IMR-90 (cell line): ENCODE measurements around the gene ZNF182. TPM values are rescaled to one million over a fixed set of nuclear protein-coding genes. Genes with fewer than 3 reads are reported as not detected.

Source experiments
- ATAC-seq: fragments of 200-7000 bp; cut with Tn5 transposase; 2 replicates; pipeline ENCODE4 v1.9.1; 2020; ENCODE audit warnings: low read depth, mild to moderate bottlenecking, moderate library complexity
- BruUV-seq: library from RNA; stranded (reverse); fragments of 400-500 nt; replicated peaks from 2 replicates; lab custom pipeline; 2021; lab: Mats Ljungman, UMichigan
- CTCF ChIA-PET: fragments of 300-600 bp; formaldehyde crosslinking; extraction: SDS; loops from one replicate; lab custom pipeline; 2021; ENCODE audit warnings: antibody characterized with exemption; lab: Yijun Ruan, JAX
- POLR2A ChIA-PET: fragments of 300-600 bp; sonication (Branson Sonifier 250); formaldehyde crosslinking; loops from one replicate; lab custom pipeline; 2022; ENCODE audit warnings: antibody characterized with exemption; ENCODE audit not compliant: unreplicated experiment; lab: Charles Lee
- DNase-seq: peaks from one replicate; pipeline ENCODE4 v3.0.0; 2013
- H2AFZ ChIP-seq: replicated peaks from 2 replicates; pipeline ENCODE3; 2013; ENCODE audit warnings: low read length, mild to moderate bottlenecking; ENCODE audit not compliant: poor library complexity
- H2AK5ac ChIP-seq: 2 replicates; pipeline ENCODE4 v1.6.1; 2013; ENCODE audit warnings: low read depth, low read length, inconsistent platforms
- H2AK9ac ChIP-seq: replicated peaks from 2 replicates; pipeline ENCODE3; 2013; ENCODE audit warnings: mild to moderate bottlenecking, low read depth, low read length, moderate library complexity; ENCODE audit not compliant: poor library complexity
- H2BK120ac ChIP-seq: 2 replicates; pipeline ENCODE4 v1.6.1; 2013; ENCODE audit warnings: low read depth, low read length, inconsistent platforms
- H2BK15ac ChIP-seq: 3 replicates; pipeline ENCODE4 v1.6.1; 2013; ENCODE audit warnings: low read depth, low read length, inconsistent platforms
- H2BK20ac ChIP-seq: 2 replicates; pipeline ENCODE4 v1.6.1; 2013; ENCODE audit warnings: low read depth, mild to moderate bottlenecking, inconsistent platforms, low read length, moderate library complexity
- H2BK5ac ChIP-seq: 2 replicates; pipeline ENCODE4 v1.6.1; 2013; ENCODE audit warnings: mild to moderate bottlenecking, low read depth, low read length, inconsistent platforms; ENCODE audit not compliant: poor library complexity, severe bottlenecking
- H3K14ac ChIP-seq: replicated peaks from 2 replicates; pipeline ENCODE4 v1.6.1; 2013; ENCODE audit warnings: low read depth, low read length, inconsistent platforms
- H3K18ac ChIP-seq: 2 replicates; pipeline ENCODE4 v1.6.1; 2013; ENCODE audit warnings: low read depth, low read length, control low read depth
- H3K23ac ChIP-seq: 2 replicates; pipeline ENCODE4 v1.6.1; 2013; ENCODE audit warnings: low read depth, low read length, inconsistent platforms
- H3K27ac ChIP-seq: 2 replicates; pipeline ENCODE4 v1.5.1; 2013; ENCODE audit warnings: mild to moderate bottlenecking, control low read depth, low read length; ENCODE audit not compliant: insufficient read depth
- H3K27me3 ChIP-seq: 2 replicates; pipeline ENCODE4 v1.6.1; 2013; ENCODE audit warnings: low read length; ENCODE audit not compliant: control insufficient read depth, insufficient read depth
- H3K36me3 ChIP-seq: 2 replicates; pipeline ENCODE4 v1.6.1; 2013; ENCODE audit warnings: low read length, mixed read lengths; ENCODE audit not compliant: control insufficient read depth, insufficient read depth
- H3K4ac ChIP-seq: 2 replicates; pipeline ENCODE4 v1.6.1; 2013; ENCODE audit warnings: low read depth, low read length, inconsistent platforms
- H3K4me1 ChIP-seq: 2 replicates; pipeline ENCODE4 v1.6.1; 2013; ENCODE audit warnings: low read length, mixed read lengths; ENCODE audit not compliant: control insufficient read depth, insufficient read depth
- H3K4me2 ChIP-seq: 2 replicates; pipeline ENCODE4 v1.6.1; 2013; ENCODE audit warnings: low read depth, mild to moderate bottlenecking, control low read depth, low read length, moderate library complexity
- H3K4me3 ChIP-seq: 2 replicates; pipeline ENCODE4 v1.5.1; 2013; ENCODE audit warnings: low read depth, mild to moderate bottlenecking, control low read depth, low read length, moderate library complexity; ENCODE audit not compliant: insufficient read depth
- H3K56ac ChIP-seq: 2 replicates; pipeline ENCODE4 v1.6.1; 2013; ENCODE audit warnings: low read length, inconsistent platforms; ENCODE audit not compliant: insufficient read depth; ENCODE audit errors: extremely low read depth
- H3K79me1 ChIP-seq, 2 experiments: 2 replicates each; pipeline ENCODE4 v1.6.1; 2013; ENCODE audit warnings: low read length in 2 of 2, inconsistent platforms in 1 of 2, low read depth in 1 of 2
- H3K9ac ChIP-seq: 2 replicates; pipeline ENCODE4 v1.6.1; 2013; ENCODE audit warnings: low read depth, low read length, control low read depth
- H3K9me1 ChIP-seq: 2 replicates; pipeline ENCODE4 v1.6.1; 2013; ENCODE audit warnings: low read length, inconsistent platforms; ENCODE audit not compliant: insufficient read depth
- H3K9me3 ChIP-seq: 2 replicates; pipeline ENCODE4 v1.6.1; 2013; ENCODE audit warnings: low read length; ENCODE audit not compliant: control insufficient read depth, insufficient read depth
- H4K20me1 ChIP-seq: 2 replicates; pipeline ENCODE4 v1.6.1; 2013; ENCODE audit warnings: low read length, inconsistent platforms; ENCODE audit not compliant: insufficient read depth
- H4K5ac ChIP-seq: 2 replicates; pipeline ENCODE4 v1.6.1; 2013; ENCODE audit warnings: mild to moderate bottlenecking, low read depth, low read length, control low read depth
- H4K8ac ChIP-seq, 2 experiments: 2 replicates each; pipeline ENCODE4 v1.6.1; 2013; ENCODE audit warnings: low read depth in 2 of 2, low read length in 2 of 2, control low read depth in 1 of 2, inconsistent platforms in 1 of 2
- H4K91ac ChIP-seq: 2 replicates; pipeline ENCODE4 v1.6.1; 2013; ENCODE audit warnings: low read depth, low read length, inconsistent platforms; ENCODE audit not compliant: insufficient read depth
- BHLHE40 ChIP-seq: fragments of 150-350 bp; IDR thresholded peaks from 2 replicates; pipeline ENCODE4 v1.6.1; 2016; ENCODE audit warnings: mild to moderate bottlenecking, low read depth, low read length
- CEBPB ChIP-seq: IDR thresholded peaks from 2 replicates; pipeline ENCODE4 v1.6.1; 2012; ENCODE audit warnings: low read depth, low read length, improper control_type of control experiment
- POLR2A ChIP-seq: IDR thresholded peaks from 2 replicates; pipeline ENCODE4 v1.6.1; 2012; ENCODE audit warnings: mild to moderate bottlenecking, low read depth, low read length
- RAD21 ChIP-seq: IDR thresholded peaks from 2 replicates; pipeline ENCODE4 v1.6.1; 2012; ENCODE audit warnings: low read length, improper control_type of control experiment
- WGBS, 2 experiments: methylation state at CpG; one replicate each; pipeline versions ENCODE4 v1.1.5 to v1.1.7; 2013; ENCODE audit warnings: missing lambda C conversion rate in 2 of 2; ENCODE audit not compliant: insufficient read length in 1 of 2; ENCODE audit errors: extremely low coverage in 2 of 2; 5-methylcytosine and 5-hydroxymethylcytosine counted together
- dilution Hi-C: fragments of 300-500 bp; cut with HindIII; formaldehyde crosslinking; loops from one replicate; pipeline ENCODE4 v1.14.3; 2018; ENCODE audit warnings: low sequenced_read_pairs; ENCODE audit not compliant: unreplicated experiment
- in situ Hi-C: fragments of 300-500 bp; cut with MboI; formaldehyde crosslinking; loops from 3 replicates; pipeline ENCODE4 v1.14.3; 2019; ENCODE audit warnings: low sequenced_read_pairs, inconsistent platforms, mixed read lengths
- intact Hi-C: fragments of 100-400 bp; cut with micrococcal nuclease; formaldehyde crosslinking; loops from 2 replicates; pipeline ENCODE4 v1.10.0; 2022
- polyA plus RNA-seq, 3 experiments: library from polyadenylated mRNA; depleted of rRNA; stranded (reverse); fragments of >200 nt; gene quantifications; 2 replicates each; pipeline ENCODE4 v1.2.3, GENCODE V29; 2012; ENCODE audit warnings: low replicate concordance in 1 of 3
- total RNA-seq: library from RNA; depleted of rRNA; stranded (reverse); fragments of >200 nt; gene quantifications from 2 replicates; pipeline ENCODE4 v1.2.3, GENCODE V29; 2012
- TF ChIP-seq, protein P1 (sequence below): fragments of 150-350 bp; IDR thresholded peaks from 2 replicates; pipeline ENCODE4 v1.6.1; 2017; ENCODE audit warnings: mild to moderate bottlenecking, antibody characterized with exemption, low read length, low read depth
- TF ChIP-seq, protein P2 (sequence below): fragments of 150-350 bp; IDR thresholded peaks from 2 replicates; pipeline ENCODE4 v1.6.1; 2016; ENCODE audit warnings: low read depth, mild to moderate bottlenecking, low read length, moderate library complexity, borderline replicate concordance

Gene ZNF182
- total and polyA plus RNA-seq, 2 of the 4 experiments (the other 2 are of a cell fraction): 1.7 to 3.0 TPM

- no peak overlapping the region for H3K9ac ChIP-seq
- H3K18ac ChIP-seq: no peak overlapping the region
- H3K27ac ChIP-seq: no peak overlapping the region; the same call in 1 of the 2 replicates
- H3K27me3 ChIP-seq: no peaks in the 10 kb centered on the region
- H4K8ac ChIP-seq: no peak overlapping the region
- H3K36me3 ChIP-seq: peaks cover 9% of the 10 kb centered on the region
- H3K9me1 ChIP-seq: no peaks in the 10 kb centered on the region
- 80% methylated on average over 2 of the region's 5 CpGs; no CpG with 5 or more reads in 1 of the 2 experiments for WGBS, 2 experiments
- H3K14ac ChIP-seq: no peak overlapping the region
- peaks cover 13% of the 10 kb centered on the region for H3K9me3 ChIP-seq
- H2AK5ac ChIP-seq: no peak overlapping the region
- BruUV-seq: no TSS peak
- peaks cover 4 to 5% of the 10 kb centered on the region in 2 experiments; a peak in 1 of 4 replicates for H3K79me1 ChIP-seq
- DNase-seq (peak; percentile 53), ATAC-seq (no peak)
- no peak overlapping the region for H2BK120ac ChIP-seq
- in situ Hi-C loops: no loop called here
- H2BK20ac ChIP-seq: no peak overlapping the region
- H2AFZ ChIP-seq: no peak overlapping the region
- no peak overlapping the region for H2AK9ac ChIP-seq
- H4K91ac ChIP-seq: 0 out of 2 replicates have a peak overlapping the region, but pooled peaks have one; percentile 28
- H2BK5ac ChIP-seq: peak overlapping the region; percentile 40
- dilution Hi-C loops: no loop called here
- no peak for TF ChIP-seq BHLHE40
- no peak for TF ChIP-seq RAD21
- TF ChIP-seq, protein P1, sequence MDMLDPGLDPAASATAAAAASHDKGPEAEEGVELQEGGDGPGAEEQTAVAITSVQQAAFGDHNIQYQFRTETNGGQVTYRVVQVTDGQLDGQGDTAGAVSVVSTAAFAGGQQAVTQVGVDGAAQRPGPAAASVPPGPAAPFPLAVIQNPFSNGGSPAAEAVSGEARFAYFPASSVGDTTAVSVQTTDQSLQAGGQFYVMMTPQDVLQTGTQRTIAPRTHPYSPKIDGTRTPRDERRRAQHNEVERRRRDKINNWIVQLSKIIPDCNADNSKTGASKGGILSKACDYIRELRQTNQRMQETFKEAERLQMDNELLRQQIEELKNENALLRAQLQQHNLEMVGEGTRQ: no peak
- TF ChIP-seq CEBPB: peak; percentile 34; the same call in 1 of the 2 replicates
- TF ChIP-seq, protein P2, sequence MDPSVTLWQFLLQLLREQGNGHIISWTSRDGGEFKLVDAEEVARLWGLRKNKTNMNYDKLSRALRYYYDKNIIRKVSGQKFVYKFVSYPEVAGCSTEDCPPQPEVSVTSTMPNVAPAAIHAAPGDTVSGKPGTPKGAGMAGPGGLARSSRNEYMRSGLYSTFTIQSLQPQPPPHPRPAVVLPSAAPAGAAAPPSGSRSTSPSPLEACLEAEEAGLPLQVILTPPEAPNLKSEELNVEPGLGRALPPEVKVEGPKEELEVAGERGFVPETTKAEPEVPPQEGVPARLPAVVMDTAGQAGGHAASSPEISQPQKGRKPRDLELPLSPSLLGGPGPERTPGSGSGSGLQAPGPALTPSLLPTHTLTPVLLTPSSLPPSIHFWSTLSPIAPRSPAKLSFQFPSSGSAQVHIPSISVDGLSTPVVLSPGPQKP: no peak
- no peak for TF ChIP-seq POLR2A
- H3K23ac ChIP-seq: no peak overlapping the region
- no peak overlapping the region for H2BK15ac ChIP-seq
- no peak overlapping the region for H3K4me2 ChIP-seq
- no peak overlapping the region for H4K5ac ChIP-seq
- intact Hi-C loops: no loop called here
- no peak overlapping the region for H3K4ac ChIP-seq
- H4K20me1 ChIP-seq: no peaks in the 10 kb centered on the region
- POLR2A ChIA-PET: no interaction called here
- H3K4me3 ChIP-seq: no peak overlapping the region
- CTCF ChIA-PET: no interaction called here
- no peaks in the 10 kb centered on the region; the same call in 1 of the 2 replicates for H3K4me1 ChIP-seq
- H3K56ac ChIP-seq: no peak overlapping the region
Measured at GRCh38 chrX:47991263-47992094, 12.3 kb downstream of the ZNF182 start.
